ENCODE data around the gene CRY1. TPM values are rescaled to one million over a fixed set of nuclear protein-coding genes. Genes with fewer than 3 reads are reported as not detected.
A peak's percentile ranks its signal among the peaks of the same experiment; 100 is the strongest.

The CRY1 gene
- total and polyA plus RNA-seq, 4 donors, result 18.1 to 36.1 (median 28.9) TPM

DNA sequence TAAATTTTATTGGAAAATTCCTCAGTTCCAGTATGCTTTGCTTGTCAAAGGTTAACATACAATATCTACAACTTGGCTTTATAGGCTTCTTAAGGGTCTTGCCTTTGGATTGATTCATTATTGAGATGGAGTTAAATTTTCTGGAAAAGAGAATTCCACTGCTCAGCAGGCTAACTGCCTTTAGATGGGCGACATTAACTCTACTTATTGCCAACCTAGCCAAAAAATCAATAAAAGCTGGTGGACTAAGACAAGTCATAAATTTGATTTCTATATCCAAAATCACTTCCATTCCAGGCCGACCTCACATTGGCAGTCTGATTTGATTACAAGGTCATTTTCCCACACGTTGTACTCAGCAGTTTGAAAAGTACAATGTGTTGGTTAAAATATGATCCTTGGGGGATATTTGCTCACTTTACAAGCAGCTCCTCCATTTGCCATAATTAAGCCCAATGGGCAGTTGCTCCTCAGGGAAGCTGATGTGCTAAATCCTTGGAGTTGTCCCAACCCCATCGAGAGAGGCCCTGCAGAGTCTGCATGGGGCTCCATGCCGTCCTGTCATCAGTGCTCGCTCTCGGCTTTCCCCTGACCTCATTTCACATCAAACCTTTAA is 36.1 kb upstream of the CRY1 start:
- Histone ChIP-seq H3K4me1 (ENCODE audit: control insufficient read depth, insufficient read depth, low read length) (peaks cover 6% of the 10 kb centered on the region), H3K36me3 (ENCODE audit: control insufficient read depth, insufficient read depth, low read length) (no peaks in the 10 kb centered on the region), H3K4me3 (ENCODE audit: low read depth, low read length) (no peak overlapping the region), H3K9me3 (ENCODE audit: control insufficient read depth, insufficient read depth, low read length) (no peaks in the 10 kb centered on the region), H3K27me3 (ENCODE audit: control insufficient read depth, insufficient read depth, low read length) (peaks cover 2% of the 10 kb centered on the region), H3K27ac (ENCODE audit: low read depth, low read length) (no peak overlapping the region)
- DNase-seq (ENCODE audit: low read depth in 4 of 6, low spot score in 6 of 6), result peak in 2 of 6 donors; percentile 12 to 72
- WGBS (ENCODE audit: insufficient coverage), result 56% methylated on average over 2 of the region's 7 CpGs

DNA sequence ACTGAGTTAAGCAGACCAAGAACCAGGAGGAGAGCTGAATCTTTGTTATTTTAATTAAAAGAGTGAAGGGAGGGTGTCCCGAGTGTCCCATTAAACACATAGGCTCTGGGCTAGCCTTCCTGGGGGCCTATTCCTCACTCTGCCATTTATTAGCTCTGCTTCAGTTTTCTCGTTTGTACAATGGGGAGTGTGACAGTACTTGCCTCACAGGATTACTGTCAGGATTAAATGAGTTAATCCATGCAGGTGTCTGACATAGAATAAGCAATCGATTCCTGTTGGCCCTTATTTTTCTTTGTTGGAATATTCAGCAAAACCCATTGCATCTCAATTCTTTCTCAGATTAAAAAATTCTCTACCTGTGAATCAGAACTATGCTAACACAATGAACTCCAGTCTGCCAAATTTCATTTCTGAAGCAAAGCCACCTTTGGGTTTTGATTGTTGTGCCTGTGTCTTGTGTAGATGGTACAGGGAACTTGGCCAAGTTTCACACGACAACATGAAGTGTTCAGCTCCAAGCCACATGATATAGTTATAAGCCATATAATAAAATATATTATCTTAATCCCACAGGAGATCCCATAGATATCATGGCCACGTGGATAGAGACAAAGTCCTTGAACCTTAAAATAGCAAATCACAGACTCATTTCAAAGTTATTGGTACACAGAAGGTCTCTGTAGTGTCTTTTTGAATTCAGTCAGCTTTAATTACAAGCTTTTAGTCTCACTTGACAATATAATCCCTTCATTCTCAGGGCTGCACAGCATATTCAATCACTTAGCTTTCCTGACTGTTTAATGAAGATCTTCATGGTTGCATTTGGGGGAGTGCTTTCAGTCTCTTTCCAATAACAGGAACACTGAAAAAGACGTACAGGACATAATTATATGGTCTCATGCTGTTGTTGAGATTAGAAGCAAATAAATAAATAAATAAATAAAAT is 34.4 kb upstream of the CRY1 start:
- Histone ChIP-seq H3K36me3 (ENCODE audit: control insufficient read depth, insufficient read depth, low read length) (no peaks in the 10 kb centered on the region), H3K4me1 (ENCODE audit: control insufficient read depth, insufficient read depth, low read length) (peaks cover 6% of the 10 kb centered on the region), H3K4me3 (ENCODE audit: low read depth, low read length) (no peak overlapping the region), H3K27me3 (ENCODE audit: control insufficient read depth, insufficient read depth, low read length) (peaks cover 2% of the 10 kb centered on the region), H3K27ac (ENCODE audit: low read depth, low read length) (no peak overlapping the region), H3K9me3 (ENCODE audit: control insufficient read depth, insufficient read depth, low read length) (no peaks in the 10 kb centered on the region)
- WGBS (ENCODE audit: insufficient coverage), result no CpG with 5 or more reads among the region's 6 CpGs
- DNase-seq (ENCODE audit: low read depth in 4 of 6, low spot score in 6 of 6), result peak in 1 of 6 donors; percentile 83

DNA sequence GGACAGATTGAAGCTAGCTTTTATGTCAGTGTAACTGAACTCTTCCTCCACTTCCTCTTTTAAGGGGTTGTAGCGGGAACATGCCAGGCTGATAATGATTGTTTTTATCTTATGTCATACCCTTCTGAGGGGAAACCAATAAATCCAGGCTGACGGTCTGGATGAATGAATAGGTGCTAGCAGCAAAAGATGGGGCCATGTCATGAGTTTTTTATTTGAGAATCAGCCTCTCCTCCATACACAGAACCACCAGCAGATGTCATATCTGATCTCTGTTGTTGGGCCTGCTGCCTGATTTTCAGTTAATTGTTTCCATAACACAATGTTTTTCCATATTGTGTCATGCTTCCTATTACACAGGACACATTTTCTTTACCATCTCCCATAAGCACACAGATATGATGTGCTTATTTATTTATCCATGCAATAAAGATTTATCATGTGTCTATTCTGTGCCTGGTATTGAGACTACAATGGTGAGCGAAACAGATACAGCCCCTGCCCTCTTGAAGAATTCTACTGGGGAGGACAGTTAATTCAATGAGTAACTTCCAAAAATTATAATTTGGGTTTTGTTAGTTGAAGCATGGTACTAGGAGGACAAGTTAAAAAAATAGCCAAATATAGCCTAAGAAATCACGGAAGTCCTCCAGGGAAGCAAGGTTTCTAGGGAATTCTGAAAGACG is 33.6 kb upstream of the CRY1 start:
- Histone ChIP-seq H3K4me1 (ENCODE audit: control insufficient read depth, insufficient read depth, low read length) (peaks cover 3% of the 10 kb centered on the region), H3K36me3 (ENCODE audit: control insufficient read depth, insufficient read depth, low read length) (no peaks in the 10 kb centered on the region), H3K27me3 (ENCODE audit: control insufficient read depth, insufficient read depth, low read length) (peaks cover 3% of the 10 kb centered on the region), H3K9me3 (ENCODE audit: control insufficient read depth, insufficient read depth, low read length) (no peaks in the 10 kb centered on the region), H3K4me3 (ENCODE audit: low read depth, low read length) (no peak overlapping the region), H3K27ac (ENCODE audit: low read depth, low read length) (no peak overlapping the region)
- peak in 3 of 6 donors; percentile 31 to 89 (median 41) for DNase-seq (ENCODE audit: low read depth in 4 of 6, low spot score in 6 of 6)
- WGBS (ENCODE audit: insufficient coverage), result 49% methylated on average over 2 of the region's 5 CpGs

DNA sequence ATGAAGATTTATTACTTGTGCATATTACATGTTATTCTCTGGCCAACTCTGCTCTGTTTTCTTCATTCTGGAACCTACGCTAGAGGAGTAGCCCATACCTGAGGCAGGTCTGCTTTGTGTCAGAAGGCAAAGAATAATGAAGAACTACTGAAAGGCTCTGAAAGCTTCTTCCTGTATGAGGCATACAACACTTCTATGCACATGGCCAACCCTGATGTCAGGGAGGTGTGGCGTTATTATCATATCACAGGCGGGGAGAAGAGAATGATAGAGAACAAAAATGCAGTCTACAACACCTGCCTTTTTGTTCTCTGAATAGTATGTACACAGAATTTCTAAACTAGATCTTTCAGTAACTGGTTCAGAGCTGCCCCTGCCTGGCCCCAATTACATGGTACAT is 32.5 kb upstream of the CRY1 start:
- Histone ChIP-seq H3K27me3 (ENCODE audit: control insufficient read depth, insufficient read depth, low read length) (peaks cover 3% of the 10 kb centered on the region), H3K4me3 (ENCODE audit: low read depth, low read length) (no peak overlapping the region), H3K4me1 (ENCODE audit: control insufficient read depth, insufficient read depth, low read length) (no peaks in the 10 kb centered on the region), H3K36me3 (ENCODE audit: control insufficient read depth, insufficient read depth, low read length) (no peaks in the 10 kb centered on the region), H3K27ac (ENCODE audit: low read depth, low read length) (no peak overlapping the region), H3K9me3 (ENCODE audit: control insufficient read depth, insufficient read depth, low read length) (no peaks in the 10 kb centered on the region)
- no peak for DNase-seq (ENCODE audit: low read depth in 4 of 6, low spot score in 6 of 6)
- WGBS (ENCODE audit: insufficient coverage), result no CpG with 5 or more reads among the region's 3 CpGs

DNA sequence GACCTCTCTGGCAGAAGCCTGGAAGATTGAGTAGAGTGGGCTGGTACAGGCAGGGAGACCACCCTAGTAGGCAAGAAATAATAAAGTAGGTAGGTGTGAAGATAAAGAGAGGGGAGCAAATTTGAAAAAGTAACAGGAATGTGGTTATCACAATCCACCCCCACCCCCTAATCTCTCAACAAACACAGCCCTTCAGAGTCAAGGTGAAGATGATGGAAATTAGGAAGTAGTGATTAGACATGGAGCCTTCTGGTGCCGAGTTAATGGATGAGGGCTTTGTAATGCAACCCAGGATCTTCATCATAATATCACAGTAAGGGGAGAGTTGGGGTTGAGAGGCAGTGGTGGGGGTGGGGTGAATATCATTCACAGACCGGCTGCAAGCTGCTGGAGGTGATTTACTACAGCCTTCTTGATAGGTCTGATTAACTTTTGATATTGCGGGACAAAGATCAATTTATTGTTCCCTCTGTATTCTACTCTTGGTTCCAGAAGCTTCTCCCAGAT is 29.2 kb upstream of the CRY1 start:
- Histone ChIP-seq H3K27ac (ENCODE audit: low read depth, low read length) (no peak overlapping the region), H3K4me3 (ENCODE audit: low read depth, low read length) (no peak overlapping the region), H3K27me3 (ENCODE audit: control insufficient read depth, insufficient read depth, low read length) (peaks cover 3% of the 10 kb centered on the region), H3K4me1 (ENCODE audit: control insufficient read depth, insufficient read depth, low read length) (no peaks in the 10 kb centered on the region), H3K9me3 (ENCODE audit: control insufficient read depth, insufficient read depth, low read length) (no peaks in the 10 kb centered on the region), H3K36me3 (ENCODE audit: control insufficient read depth, insufficient read depth, low read length) (no peaks in the 10 kb centered on the region)
- no CpG with 5 or more reads among the region's 3 CpGs for WGBS (ENCODE audit: insufficient coverage)
- no peak for DNase-seq (ENCODE audit: low read depth in 4 of 6, low spot score in 6 of 6)

DNA sequence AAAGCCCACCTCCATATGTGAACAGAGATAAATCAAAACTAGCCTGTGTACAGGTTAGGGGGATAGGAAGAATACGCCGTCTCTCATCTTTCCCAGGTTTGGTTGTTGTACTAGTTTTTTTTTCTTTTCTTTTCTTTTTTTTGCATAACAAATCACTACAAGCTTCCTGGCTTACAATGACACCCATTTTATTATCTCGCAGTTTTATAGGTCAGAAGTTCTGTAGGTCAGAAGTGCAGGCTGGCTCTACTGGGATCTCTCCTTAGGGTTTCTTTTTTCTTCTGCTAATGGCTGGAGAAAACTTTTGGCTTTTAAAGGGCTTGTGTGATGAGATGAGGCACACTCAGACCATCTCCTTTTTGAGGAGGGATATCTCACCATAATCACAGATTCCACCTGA is 25.7 kb upstream of the CRY1 start:
- H3K36me3 ChIP-seq (ENCODE audit: control insufficient read depth, insufficient read depth, low read length), result no peaks in the 10 kb centered on the region
- H3K27ac ChIP-seq (ENCODE audit: low read depth, low read length), result no peak overlapping the region
- H3K4me3 ChIP-seq (ENCODE audit: low read depth, low read length), result no peak overlapping the region
- WGBS (ENCODE audit: insufficient coverage), result no CpG with 5 or more reads among the region's 3 CpGs
- no peaks in the 10 kb centered on the region for H3K9me3 ChIP-seq (ENCODE audit: control insufficient read depth, insufficient read depth, low read length)
- peaks cover 3% of the 10 kb centered on the region for H3K27me3 ChIP-seq (ENCODE audit: control insufficient read depth, insufficient read depth, low read length)
- no peaks in the 10 kb centered on the region for H3K4me1 ChIP-seq (ENCODE audit: control insufficient read depth, insufficient read depth, low read length)
- DNase-seq (ENCODE audit: low read depth in 4 of 6, low spot score in 6 of 6), result no peak

DNA sequence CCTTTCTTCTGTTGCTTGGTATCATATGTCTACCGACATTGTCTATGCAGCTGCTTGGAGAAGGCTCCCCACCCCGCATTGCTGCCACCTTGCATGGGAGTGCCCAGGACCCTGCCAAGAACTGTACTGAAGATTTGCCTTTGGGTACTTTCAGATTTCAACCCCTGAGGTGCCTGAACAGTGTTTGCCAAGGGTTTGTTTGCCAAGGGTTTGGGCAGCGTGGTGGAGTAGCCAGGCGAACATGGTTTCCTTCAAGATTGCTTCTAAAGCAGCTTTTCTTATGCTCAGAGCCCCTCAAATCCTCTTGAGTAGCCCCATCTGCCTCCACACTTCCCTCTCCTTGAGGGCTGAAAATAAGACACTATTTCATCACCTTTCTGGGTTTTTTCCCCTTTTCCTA is 25.3 kb upstream of the CRY1 start:
- no peaks in the 10 kb centered on the region for H3K9me3 ChIP-seq (ENCODE audit: control insufficient read depth, insufficient read depth, low read length)

DNA sequence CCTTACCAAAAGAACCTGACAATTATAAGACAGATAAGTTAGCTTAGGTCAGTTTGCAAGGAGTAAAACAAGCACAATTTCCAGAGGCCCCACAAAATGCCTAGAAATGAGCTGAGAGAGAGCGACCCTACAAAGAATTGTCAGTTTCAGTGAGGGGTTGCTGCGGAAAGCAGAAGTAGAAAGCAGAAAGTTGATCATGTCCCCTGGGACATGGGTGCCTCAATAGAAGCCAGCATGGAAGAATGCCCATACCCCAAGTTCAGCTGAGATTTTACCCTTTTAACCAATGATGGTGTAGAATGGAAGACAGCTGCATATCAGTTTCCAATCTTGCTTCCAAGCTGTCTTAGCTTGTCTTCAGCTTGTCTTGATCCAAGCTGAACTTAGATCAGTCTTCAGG is 21.8 kb upstream of the CRY1 start:
- Histone ChIP-seq H3K27ac (ENCODE audit: low read depth, low read length) (no peak overlapping the region), H3K4me3 (ENCODE audit: low read depth, low read length) (no peak overlapping the region), H3K27me3 (ENCODE audit: control insufficient read depth, insufficient read depth, low read length) (no peaks in the 10 kb centered on the region), H3K4me1 (ENCODE audit: control insufficient read depth, insufficient read depth, low read length) (no peaks in the 10 kb centered on the region), H3K9me3 (ENCODE audit: control insufficient read depth, insufficient read depth, low read length) (no peaks in the 10 kb centered on the region), H3K36me3 (ENCODE audit: control insufficient read depth, insufficient read depth, low read length) (no peaks in the 10 kb centered on the region)
- no peak for DNase-seq (ENCODE audit: low read depth in 4 of 6, low spot score in 6 of 6)
- 92% methylated on average over 2 of the region's 2 CpGs for WGBS (ENCODE audit: insufficient coverage)

More for the DNA sequence above, 25.3 kb upstream of the CRY1 start:
- Histone ChIP-seq H3K27ac (ENCODE audit: low read depth, low read length) (no peak overlapping the region), H3K27me3 (ENCODE audit: control insufficient read depth, insufficient read depth, low read length) (peaks cover 3% of the 10 kb centered on the region), H3K4me1 (ENCODE audit: control insufficient read depth, insufficient read depth, low read length) (no peaks in the 10 kb centered on the region), H3K36me3 (ENCODE audit: control insufficient read depth, insufficient read depth, low read length) (no peaks in the 10 kb centered on the region), H3K4me3 (ENCODE audit: low read depth, low read length) (no peak overlapping the region)
- DNase-seq (ENCODE audit: low read depth in 4 of 6, low spot score in 6 of 6), result no peak
- WGBS (ENCODE audit: insufficient coverage), result 90% methylated on average over 4 of the region's 4 CpGs

DNA sequence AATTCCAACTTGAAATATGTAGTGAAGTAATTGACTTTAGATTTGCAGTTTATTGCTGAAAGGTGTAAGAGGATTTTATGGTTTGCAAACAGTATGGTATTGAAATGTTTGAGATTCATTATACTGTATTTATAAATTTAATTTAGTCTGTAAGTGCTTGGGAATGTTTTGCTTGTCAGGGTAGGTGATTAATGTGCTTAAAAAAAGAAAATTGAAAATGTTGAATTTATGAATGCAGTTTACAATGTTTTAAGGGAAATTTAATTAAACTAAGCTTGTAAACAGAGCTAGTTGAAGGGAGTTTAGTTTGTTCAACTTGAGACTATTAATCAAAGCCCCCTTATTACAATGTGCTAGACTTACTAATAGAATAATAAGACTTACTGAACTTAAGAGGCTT is 18.0 kb upstream of the CRY1 start:
- Histone ChIP-seq H3K4me1 (ENCODE audit: control insufficient read depth, insufficient read depth, low read length) (no peaks in the 10 kb centered on the region), H3K36me3 (ENCODE audit: control insufficient read depth, insufficient read depth, low read length) (no peaks in the 10 kb centered on the region), H3K9me3 (ENCODE audit: control insufficient read depth, insufficient read depth, low read length) (no peaks in the 10 kb centered on the region), H3K27ac (ENCODE audit: low read depth, low read length) (no peak overlapping the region), H3K27me3 (ENCODE audit: control insufficient read depth, insufficient read depth, low read length) (no peaks in the 10 kb centered on the region), H3K4me3 (ENCODE audit: low read depth, low read length) (no peak overlapping the region)
- DNase-seq (ENCODE audit: low read depth in 4 of 6, low spot score in 6 of 6), result peak in 1 of 6 donors; percentile 42
